Naive thymus-derived CD4-positive, alpha-beta T cell (primary cell): Measurements from ENCODE around the gene SPATA3. TPM values are rescaled to one million over a fixed set of nuclear protein-coding genes. Genes with fewer than 3 reads are reported as not detected.
A peak's percentile ranks its signal among the peaks of the same experiment; 100 is the strongest.

Experiments
- ATAC-seq: fragments of 150-1000 bp; cut with Tn5 transposase; 2 replicates; pipeline ENCODE4 v1.10.0; 2021; ENCODE audit warnings: mild to moderate bottlenecking, moderate library complexity
- CTCF ChIA-PET: fragments of 350-600 bp; sonication (Branson Sonifier 250); formaldehyde crosslinking; loops from one replicate; lab custom pipeline; 2021; ENCODE audit warnings: antibody characterized with exemption; lab: Charles Lee
- POLR2A ChIA-PET: fragments of 350-600 bp; sonication (Branson Sonifier 250); formaldehyde crosslinking; loops from one replicate; lab custom pipeline; 2021; ENCODE audit warnings: antibody characterized with exemption, inconsistent platforms; lab: Charles Lee
- DNase-seq, 9 donors: peaks; one replicate each; pipeline versions ENCODE4 v3.0.0 to v3.0.0-alpha.2; 2020 to 2022; ENCODE audit warnings: mixed read lengths in 1 of 9
- H3K27ac ChIP-seq: one replicate; pipeline ENCODE4 v1.7.0; 2013; ENCODE audit warnings: mild to moderate bottlenecking, low read depth, low read length, moderate library complexity
- H3K27me3 ChIP-seq, 2 donors: one replicate each; pipeline ENCODE4 v1.7.0; 2013; ENCODE audit warnings: low read length in 2 of 2, mild to moderate bottlenecking in 2 of 2, moderate library complexity in 2 of 2; ENCODE audit not compliant: control insufficient read depth in 2 of 2, insufficient read depth in 2 of 2
- H3K36me3 ChIP-seq, 3 experiments: 1 replicate in 2 of 3; 2 replicates in 1 of 3; pipeline ENCODE4 v1.7.0; 2013; ENCODE audit warnings: low read length in 3 of 3, mild to moderate bottlenecking in 3 of 3, moderate library complexity in 1 of 3; ENCODE audit not compliant: insufficient read depth in 3 of 3, control insufficient read depth in 2 of 3
- H3K4me1 ChIP-seq, 2 donors: one replicate each; pipeline ENCODE4 v1.7.0; 2013; ENCODE audit warnings: low read length in 2 of 2, mild to moderate bottlenecking in 2 of 2, moderate library complexity in 1 of 2; ENCODE audit not compliant: control insufficient read depth in 2 of 2, insufficient read depth in 2 of 2
- H3K4me3 ChIP-seq: 2 replicates; pipeline ENCODE4 v1.7.0; 2013; ENCODE audit warnings: mild to moderate bottlenecking, low read length
- H3K9me3 ChIP-seq, 3 experiments: 1 replicate in 2 of 3; 2 replicates in 1 of 3; pipeline ENCODE4 v1.7.0; 2013; ENCODE audit warnings: low read length in 3 of 3; ENCODE audit not compliant: control insufficient read depth in 2 of 3
- H3K27ac Mint-ChIP-seq, 9 donors: one replicate each; pipeline ENCODE4 v1.8.0; 2020 to 2022; ENCODE audit warnings: mixed read lengths in 9 of 9, mild to moderate bottlenecking in 8 of 9, moderate library complexity in 5 of 9, inconsistent platforms in 2 of 9
- H3K27me3 Mint-ChIP-seq, 5 donors: one replicate each; pipeline ENCODE4 v1.8.0; 2021 to 2022; ENCODE audit warnings: mixed read lengths in 5 of 5, mild to moderate bottlenecking in 1 of 5
- H3K36me3 Mint-ChIP-seq, 5 donors: one replicate each; pipeline ENCODE4 v1.8.0; 2020 to 2022; ENCODE audit warnings: mixed read lengths in 5 of 5, mild to moderate bottlenecking in 3 of 5, inconsistent platforms in 1 of 5
- H3K4me1 Mint-ChIP-seq, 7 donors: one replicate each; pipeline ENCODE4 v1.8.0; 2020 to 2022; ENCODE audit warnings: mixed read lengths in 7 of 7, mild to moderate bottlenecking in 3 of 7, inconsistent platforms in 1 of 7
- H3K4me3 Mint-ChIP-seq, 10 donors: one replicate each; pipeline ENCODE4 v1.8.0; 2020 to 2022; ENCODE audit warnings: mild to moderate bottlenecking in 10 of 10, mixed read lengths in 10 of 10, moderate library complexity in 6 of 10, inconsistent platforms in 2 of 10
- H3K9me3 Mint-ChIP-seq, 11 donors: one replicate each; pipeline ENCODE4 v1.8.0; 2020 to 2022; ENCODE audit warnings: mixed read lengths in 11 of 11, mild to moderate bottlenecking in 4 of 11, inconsistent platforms in 1 of 11, moderate library complexity in 1 of 11
- intact Hi-C, 2 donors: fragments of 100-400 bp; cut with micrococcal nuclease; formaldehyde crosslinking; loops; one replicate each; pipeline ENCODE4 v1.15.1; 2023
- polyA plus RNA-seq, 2 donors: library from polyadenylated mRNA; unstranded; fragments of 300-500 nt; fragmentation: Illumina TruSeq; gene quantifications; one replicate each; pipeline ENCODE4 v1.2.3, GENCODE V29; 2021
- total RNA-seq, 6 experiments: library from RNA in 5 of 6; stranded (reverse) in 5 of 6; gene quantifications; 1 replicate in 5 of 6; 2 replicates in 1 of 6; pipeline ENCODE4 v1.2.3 and lab custom pipeline; 2021 to 2026

SPATA3 gene
- total and polyA plus RNA-seq, 7 experiments from 2014 or later: not detected

GRCh38 chr2:231028889-231029288, 33.0 kb downstream of the SPATA3 start:
- ATAC-seq (no peak), DNase-seq (no peak)
- Histone ChIP-seq H3K9me3 (no peaks in the 10 kb centered on the region), H3K27me3 (no peaks in the 10 kb centered on the region), H3K27ac (no peak overlapping the region), H3K36me3 (no peaks in the 10 kb centered on the region), H3K4me1 (no peaks in the 10 kb centered on the region), H3K4me3 (no peak overlapping the region)
- Mint-ChIP-seq H3K4me3 (no peak overlapping the region), H3K9me3 (no peaks in the 10 kb centered on the region), H3K4me1 (no peaks in the 10 kb centered on the region), H3K27ac (no peak overlapping the region), H3K27me3 (peaks cover 1 to 29% (median 6%) of the 10 kb centered on the region in 5 donors), H3K36me3 (no peaks in the 10 kb centered on the region)
- ChIA-PET POLR2A (no interaction called here), CTCF (no interaction called here)
- intact Hi-C loops: no loop called here

GRCh38 chr2:231029563-231029962, 33.6 kb downstream of the SPATA3 start:
- no peak overlapping the region for H3K4me3 Mint-ChIP-seq
- no peaks in the 10 kb centered on the region for H3K4me1 ChIP-seq
- ChIA-PET POLR2A (no interaction called here), CTCF (no interaction called here)
- no peaks in the 10 kb centered on the region for H3K36me3 Mint-ChIP-seq
- H3K27ac ChIP-seq: no peak overlapping the region
- H3K4me3 ChIP-seq: no peak overlapping the region
- peaks cover 0 to 1% (median 0%) of the 10 kb centered on the region in 7 donors for H3K4me1 Mint-ChIP-seq
- ATAC-seq: no peak
- intact Hi-C loops: no loop called here
- H3K27me3 ChIP-seq: no peaks in the 10 kb centered on the region
- no peak for DNase-seq
- no peak overlapping the region for H3K27ac Mint-ChIP-seq
- H3K9me3 ChIP-seq: no peaks in the 10 kb centered on the region
- H3K36me3 ChIP-seq: no peaks in the 10 kb centered on the region
- H3K9me3 Mint-ChIP-seq: no peaks in the 10 kb centered on the region
- peaks cover 6 to 36% (median 7%) of the 10 kb centered on the region in 5 donors for H3K27me3 Mint-ChIP-seq

- no peaks in the 10 kb centered on the region for H3K4me1 ChIP-seq
- no peaks in the 10 kb centered on the region for H3K36me3 ChIP-seq
- no peak overlapping the region for H3K27ac Mint-ChIP-seq
- H3K27me3 ChIP-seq: peaks cover 0 to 3% of the 10 kb centered on the region in 2 donors
- no peaks in the 10 kb centered on the region for H3K9me3 ChIP-seq
- H3K9me3 Mint-ChIP-seq: no peaks in the 10 kb centered on the region
- no peak overlapping the region for H3K27ac ChIP-seq
- H3K36me3 Mint-ChIP-seq: no peaks in the 10 kb centered on the region
- intact Hi-C loops: no loop called here
- ChIA-PET CTCF (interaction anchor here (1.4 kb wide), 1 partner anchor 22 kb away, joined by 3 read pairs; no protein-coding TSS in a partner anchor), POLR2A (no interaction called here)
- no peak for ATAC-seq
- no peak for DNase-seq
- no peak overlapping the region for H3K4me3 Mint-ChIP-seq
- peaks cover 7 to 46% (median 13%) of the 10 kb centered on the region in 5 donors for H3K27me3 Mint-ChIP-seq
- peaks cover 0 to 1% (median 0%) of the 10 kb centered on the region in 7 donors for H3K4me1 Mint-ChIP-seq
- H3K4me3 ChIP-seq: no peak overlapping the region
Measured at GRCh38 chr2:231030725-231031124, 34.8 kb downstream of the SPATA3 start.

- POLR2A ChIA-PET: no interaction called here
- Histone ChIP-seq H3K4me1 (no peaks in the 10 kb centered on the region), H3K4me3 (no peak overlapping the region), H3K27me3 (peaks cover 3 to 9% of the 10 kb centered on the region in 2 donors), H3K36me3 (no peaks in the 10 kb centered on the region), H3K27ac (no peak overlapping the region), H3K9me3 (no peaks in the 10 kb centered on the region)
- Mint-ChIP-seq H3K4me3 (no peak overlapping the region), H3K27ac (no peak overlapping the region), H3K27me3 (peaks cover 20 to 58% (median 25%) of the 10 kb centered on the region in 5 donors), H3K9me3 (no peaks in the 10 kb centered on the region), H3K36me3 (peaks cover 0 to 4% (median 0%) of the 10 kb centered on the region in 5 donors), H3K4me1 (peaks cover 0 to 7% (median 1%) of the 10 kb centered on the region in 7 donors)
- no peak for ATAC-seq
- CTCF ChIA-PET: no interaction called here
- intact Hi-C loops: no loop called here
- no peak for DNase-seq
Measured at GRCh38 chr2:231032575-231033140, 36.7 kb downstream of the SPATA3 start.

- no peak for ATAC-seq
Measured at GRCh38 chr2:231033147-231034132, 37.5 kb downstream of the SPATA3 start.

GRCh38 chr2:231034291-231034882, 38.5 kb downstream of the SPATA3 start:
- no peak overlapping the region for H3K4me3 ChIP-seq
- Mint-ChIP-seq H3K27me3 (peaks cover 33 to 70% (median 38%) of the 10 kb centered on the region in 5 donors), H3K27ac (no peak overlapping the region), H3K9me3 (no peaks in the 10 kb centered on the region), H3K36me3 (peaks cover 0 to 4% (median 0%) of the 10 kb centered on the region in 5 donors), H3K4me1 (peaks cover 0 to 7% (median 5%) of the 10 kb centered on the region in 7 donors), H3K4me3 (no peak overlapping the region)
- intact Hi-C loops: no loop called here
- no peak for DNase-seq
- no peaks in the 10 kb centered on the region for H3K9me3 ChIP-seq
- H3K4me1 ChIP-seq: no peaks in the 10 kb centered on the region
- H3K27ac ChIP-seq: no peak overlapping the region
- ATAC-seq: no peak
- no peaks in the 10 kb centered on the region for H3K36me3 ChIP-seq
- ChIA-PET CTCF (no interaction called here), POLR2A (no interaction called here)
- H3K27me3 ChIP-seq: peaks cover 6 to 9% of the 10 kb centered on the region in 2 donors

More at GRCh38 chr2:231033147-231034132, 37.5 kb downstream of the SPATA3 start:
- H3K4me1 Mint-ChIP-seq: peaks cover 0 to 7% (median 5%) of the 10 kb centered on the region in 7 donors
- Histone ChIP-seq H3K9me3 (no peaks in the 10 kb centered on the region), H3K4me3 (no peak overlapping the region), H3K27me3 (peaks cover 3 to 9% of the 10 kb centered on the region in 2 donors), H3K36me3 (no peaks in the 10 kb centered on the region), H3K4me1 (no peaks in the 10 kb centered on the region), H3K27ac (no peak overlapping the region)
- H3K36me3 Mint-ChIP-seq: peaks cover 0 to 4% (median 0%) of the 10 kb centered on the region in 5 donors
- H3K9me3 Mint-ChIP-seq: no peaks in the 10 kb centered on the region
- intact Hi-C loops: no loop called here
- peak overlapping the region in 1 of 10 donors; percentile 26 for H3K4me3 Mint-ChIP-seq
- CTCF ChIA-PET: no interaction called here
- H3K27ac Mint-ChIP-seq: no peak overlapping the region
- DNase-seq: no peak
- POLR2A ChIA-PET: no interaction called here
- H3K27me3 Mint-ChIP-seq: peaks cover 24 to 62% (median 29%) of the 10 kb centered on the region in 5 donors
